Measurements from ENCODE around the gene CYTH4.

- no peak for TF ChIP-seq CTCF (IDR thresholded peaks at IDR 0.05; ENCODE audit: low read depth, low read length, missing input control)
- no peak for TF ChIP-seq YY1 (IDR thresholded peaks at IDR 0.05)
- no peak for TF ChIP-seq REST (IDR thresholded peaks at IDR 0.05)
- TF ChIP-seq MAX (IDR thresholded peaks at IDR 0.05), result no peak
- TF ChIP-seq JUND (IDR thresholded peaks at IDR 0.05), result no peak
- no peak for TF ChIP-seq RAD21 (IDR thresholded peaks at IDR 0.05)
These were observed 19.0 kb downstream of the CYTH4 start for GRCh38 chr22:37301144-37301830.
